DOHH2 (cell line): ENCODE measurements around the gene SLC17A9.

Experiments
- CTCF ChIP-seq: fragments of 200-600 bp; sonication (generic); IDR thresholded peaks from one replicate; pipeline ENCODE4 v1.5.1; 2014; ENCODE audit warnings: antibody characterized with exemption, mild to moderate bottlenecking, low read depth, low read length; ENCODE audit not compliant: poor library complexity, severe bottlenecking
- EZH2phosphoT487 ChIP-seq: fragments of 200-600 bp; sonication (generic); IDR thresholded peaks from 2 replicates; pipeline ENCODE4 v1.6.1; 2017; ENCODE audit warnings: borderline replicate concordance, mild to moderate bottlenecking, antibody characterized with exemption, low read length, moderate library complexity, mixed read lengths

- TF ChIP-seq CTCF = no peak
- no peak for TF ChIP-seq EZH2phosphoT487
These were observed 12.2 kb downstream of the SLC17A9 start for GRCh38 chr20:62964700-62965099.
